H9 (cell line): ENCODE data around the gene TNIK. TPM values are rescaled to one million over a fixed set of nuclear protein-coding genes. Genes with fewer than 3 reads are reported as not detected.

Experiments
- DNase-seq: peaks from one replicate; pipeline ENCODE4 v3.0.0-alpha.2; 2017
- H2AFZ ChIP-seq: one replicate; pipeline ENCODE4 v1.6.1; 2013; ENCODE audit warnings: mild to moderate bottlenecking, low read length, control low read depth, moderate library complexity
- H2AK5ac ChIP-seq: 2 replicates; pipeline ENCODE4 v1.6.1; 2013; ENCODE audit warnings: low read length, control low read depth, mixed read lengths; ENCODE audit not compliant: insufficient read length
- H2BK120ac ChIP-seq: one replicate; pipeline ENCODE4 v1.6.1; 2013; ENCODE audit warnings: low read depth, mild to moderate bottlenecking, low read length, control low read depth, inconsistent platforms; ENCODE audit not compliant: poor library complexity, severe bottlenecking
- H2BK12ac ChIP-seq: 2 replicates; pipeline ENCODE4 v1.6.1; 2013; ENCODE audit warnings: low read length, control low read depth, mixed read lengths, low read depth; ENCODE audit not compliant: insufficient read length
- H2BK15ac ChIP-seq: 2 replicates; pipeline ENCODE4 v1.6.1; 2013; ENCODE audit warnings: low read depth, low read length, control low read depth
- H2BK20ac ChIP-seq: one replicate; pipeline ENCODE4 v1.6.1; 2013; ENCODE audit warnings: low read depth, mild to moderate bottlenecking, low read length, control low read depth, inconsistent platforms; ENCODE audit not compliant: poor library complexity, severe bottlenecking
- H2BK5ac ChIP-seq: 2 replicates; pipeline ENCODE4 v1.6.1; 2013; ENCODE audit warnings: low read length, control low read depth, mixed read lengths; ENCODE audit not compliant: insufficient read length
- H3K14ac ChIP-seq: 2 replicates; pipeline ENCODE4 v1.6.1; 2013; ENCODE audit warnings: low read length, control low read depth; ENCODE audit not compliant: insufficient read depth
- H3K18ac ChIP-seq: 2 replicates; pipeline ENCODE4 v1.6.1; 2013; ENCODE audit warnings: low read depth, mild to moderate bottlenecking, mixed read lengths, low read length, control low read depth; ENCODE audit not compliant: insufficient read length
- H3K23ac ChIP-seq: 2 replicates; pipeline ENCODE4 v1.6.1; 2013; ENCODE audit warnings: low read length, control low read depth, mixed read lengths, low read depth; ENCODE audit not compliant: insufficient read length
- H3K23me2 ChIP-seq: 2 replicates; pipeline ENCODE4 v1.6.1; 2013; ENCODE audit warnings: low read depth, mild to moderate bottlenecking, mixed read lengths, low read length, control low read depth; ENCODE audit not compliant: insufficient read length, poor library complexity, severe bottlenecking
- H3K27ac ChIP-seq: 2 replicates; pipeline ENCODE4 v1.5.1; 2013; ENCODE audit warnings: low read length, control low read depth, mixed read lengths, low read depth; ENCODE audit not compliant: insufficient read length
- H3K27me3 ChIP-seq: 2 replicates; pipeline ENCODE4 v1.6.1; 2013; ENCODE audit warnings: low read length, control low read depth, inconsistent platforms; ENCODE audit not compliant: insufficient read depth
- H3K4ac ChIP-seq: 2 replicates; pipeline ENCODE4 v1.6.1; 2013; ENCODE audit warnings: low read depth, mild to moderate bottlenecking, control low read depth, inconsistent platforms, low read length, moderate library complexity
- H3K4me1 ChIP-seq: 2 replicates; pipeline ENCODE4 v1.6.1; 2013; ENCODE audit warnings: low read length, control low read depth, inconsistent platforms; ENCODE audit not compliant: insufficient read depth
- H3K4me2 ChIP-seq: 2 replicates; pipeline ENCODE4 v1.6.1; 2013; ENCODE audit warnings: low read length, control low read depth, mixed read lengths; ENCODE audit not compliant: insufficient read length, insufficient read depth
- H3K56ac ChIP-seq: 2 replicates; pipeline ENCODE4 v1.6.1; 2013; ENCODE audit warnings: low read depth, mild to moderate bottlenecking, mixed read lengths, low read length, control low read depth; ENCODE audit not compliant: insufficient read length
- H3K79me1 ChIP-seq: 2 replicates; pipeline ENCODE4 v1.6.1; 2013; ENCODE audit warnings: low read depth, mild to moderate bottlenecking, moderate library complexity, low read length, control low read depth, inconsistent platforms; ENCODE audit not compliant: insufficient read depth, poor library complexity, severe bottlenecking
- H3K79me2 ChIP-seq: 2 replicates; pipeline ENCODE4 v1.6.1; 2013; ENCODE audit warnings: low read length, control low read depth, inconsistent platforms; ENCODE audit not compliant: insufficient read depth
- H3K9ac ChIP-seq: 2 replicates; pipeline ENCODE4 v1.6.1; 2013; ENCODE audit warnings: low read length, control low read depth, mixed read lengths; ENCODE audit not compliant: insufficient read length; ENCODE audit errors: extremely low read depth
- H3K9me3 ChIP-seq: one replicate; pipeline ENCODE4 v1.6.1; 2013; ENCODE audit warnings: low read depth, low read length, inconsistent platforms; ENCODE audit not compliant: control insufficient read depth
- H3T11ph ChIP-seq: one replicate; pipeline ENCODE4 v1.6.1; 2013; ENCODE audit warnings: mild to moderate bottlenecking, low read length, control low read depth, inconsistent platforms
- H4K20me1 ChIP-seq: one replicate; pipeline ENCODE4 v1.6.1; 2013; ENCODE audit not compliant: control insufficient read depth, insufficient read length, insufficient read depth
- H4K5ac ChIP-seq: 2 replicates; pipeline ENCODE4 v1.6.1; 2013; ENCODE audit warnings: low read depth, mild to moderate bottlenecking, mixed read lengths, low read length, control low read depth; ENCODE audit not compliant: insufficient read length
- H4K8ac ChIP-seq: replicated peaks from 2 replicates; pipeline ENCODE4 v1.6.1; 2013; ENCODE audit warnings: low read length, control low read depth, mixed read lengths, low read depth; ENCODE audit not compliant: insufficient read length
- H4K91ac ChIP-seq: 2 replicates; pipeline ENCODE4 v1.6.1; 2013; ENCODE audit warnings: low read depth, mild to moderate bottlenecking, moderate library complexity, mixed read lengths, low read length, control low read depth; ENCODE audit not compliant: insufficient read length
- H3K27ac Mint-ChIP-seq, 3 experiments: 2 replicates in 2 of 3; 3 replicates in 1 of 3; pipeline ENCODE4 v1.8.0; 2020 to 2021; ENCODE audit warnings: mixed read lengths in 3 of 3, mild to moderate bottlenecking in 1 of 3, moderate library complexity in 1 of 3
- H3K27me3 Mint-ChIP-seq: 2 replicates; pipeline ENCODE4 v1.8.0; 2021; ENCODE audit warnings: low read depth, mild to moderate bottlenecking, moderate library complexity, mixed read lengths
- H3K36me3 Mint-ChIP-seq, 3 experiments: 2 replicates in 2 of 3; 3 replicates in 1 of 3; pipeline ENCODE4 v1.8.0; 2020 to 2021; ENCODE audit warnings: low read depth in 3 of 3, mixed read lengths in 3 of 3; ENCODE audit not compliant: insufficient read depth in 1 of 3
- H3K4me1 Mint-ChIP-seq, 2 experiments: 2 replicates each; pipeline ENCODE4 v1.8.0; 2020; ENCODE audit warnings: mixed read lengths in 2 of 2
- H3K4me3 Mint-ChIP-seq, 2 experiments: 2 replicates in 1 of 2; 3 replicates in 1 of 2; pipeline ENCODE4 v1.8.0; 2020 to 2021; ENCODE audit warnings: mild to moderate bottlenecking in 2 of 2, mixed read lengths in 2 of 2, moderate library complexity in 1 of 2
- H3K9me3 Mint-ChIP-seq, 2 experiments: 2 replicates in 1 of 2; 3 replicates in 1 of 2; pipeline ENCODE4 v1.8.0; 2020; ENCODE audit warnings: mild to moderate bottlenecking in 2 of 2, mixed read lengths in 2 of 2, moderate library complexity in 1 of 2
- WGBS: extraction: QIAGEN DNeasy Blood & Tissue Kit; methylation state at CpG from one replicate; pipeline ENCODE4 v1.1.7; 2013; ENCODE audit warnings: missing lambda C conversion rate, low lambda C conversion rate, mixed read lengths; ENCODE audit not compliant: insufficient read length; ENCODE audit errors: extremely low coverage; 5-methylcytosine and 5-hydroxymethylcytosine counted together
- total RNA-seq: library from RNA; stranded (reverse); gene quantifications from 2 replicates; pipeline ENCODE4 v1.2.1, GENCODE V29; 2021
- TF ChIP-seq, protein P1 (sequence below): fragments of 200-600 bp; sonication (generic); conservative IDR thresholded peaks from 3 replicates; pipeline ENCODE4 v1.8.0; 2021; ENCODE audit warnings: antibody characterized with exemption, mild to moderate bottlenecking

The TNIK gene
- total RNA-seq, 1 experiment from 2014 or later = 15.9 TPM

DNA sequence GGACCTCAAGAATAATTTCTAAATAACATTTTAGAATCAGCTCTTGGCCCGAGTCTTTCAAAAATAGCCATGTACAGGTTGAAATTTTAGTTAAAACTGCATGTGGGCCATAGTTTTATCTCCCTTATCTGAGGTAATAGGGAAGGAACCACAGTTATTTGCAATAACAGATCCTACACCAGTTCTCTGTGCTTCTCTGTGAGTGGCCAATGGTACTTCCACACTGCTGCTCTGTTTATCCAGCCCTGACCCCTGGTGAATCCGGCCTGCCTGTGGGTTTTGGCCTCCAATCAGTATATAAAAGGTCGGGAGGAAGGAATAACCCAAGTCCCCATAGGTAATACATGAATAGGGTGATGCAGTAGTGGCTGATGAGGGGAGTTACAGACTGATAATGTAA is 48.0 kb upstream of the TNIK start:
- Histone ChIP-seq H3K56ac (no peak overlapping the region), H4K8ac (no peak overlapping the region), H3K14ac (no peak overlapping the region), H3K18ac (no peak overlapping the region), H4K20me1 (no peaks in the 10 kb centered on the region), H2BK15ac (no peak overlapping the region), H2BK12ac (no peak overlapping the region), H3K79me2 (no peaks in the 10 kb centered on the region), H3K4me2 (no peak overlapping the region), H4K5ac (no peak overlapping the region), H2BK5ac (no peak overlapping the region), H3K9ac (no peak overlapping the region), H2BK120ac (no peak overlapping the region), H4K91ac (no peak overlapping the region), H2BK20ac (no peak overlapping the region), H3K23ac (no peak overlapping the region), H2AK5ac (no peak overlapping the region), H3K27me3 (no peaks in the 10 kb centered on the region), H2AFZ (no peak overlapping the region), H3K27ac (no peak overlapping the region), H3K9me3 (no peaks in the 10 kb centered on the region), H3K4me1 (no peaks in the 10 kb centered on the region), H3K4ac (no peak overlapping the region), H3T11ph (no peak overlapping the region), H3K79me1 (no peaks in the 10 kb centered on the region), H3K23me2 (no peaks in the 10 kb centered on the region)
- DNase-seq = no peak
- Mint-ChIP-seq H3K9me3 (no peaks in the 10 kb centered on the region; a peak in 1 of 5 replicates), H3K36me3 (no peaks in the 10 kb centered on the region), H3K27ac (no peak overlapping the region), H3K4me3 (no peak overlapping the region), H3K27me3 (no peaks in the 10 kb centered on the region), H3K4me1 (no peaks in the 10 kb centered on the region)
- TF ChIP-seq, protein P1, sequence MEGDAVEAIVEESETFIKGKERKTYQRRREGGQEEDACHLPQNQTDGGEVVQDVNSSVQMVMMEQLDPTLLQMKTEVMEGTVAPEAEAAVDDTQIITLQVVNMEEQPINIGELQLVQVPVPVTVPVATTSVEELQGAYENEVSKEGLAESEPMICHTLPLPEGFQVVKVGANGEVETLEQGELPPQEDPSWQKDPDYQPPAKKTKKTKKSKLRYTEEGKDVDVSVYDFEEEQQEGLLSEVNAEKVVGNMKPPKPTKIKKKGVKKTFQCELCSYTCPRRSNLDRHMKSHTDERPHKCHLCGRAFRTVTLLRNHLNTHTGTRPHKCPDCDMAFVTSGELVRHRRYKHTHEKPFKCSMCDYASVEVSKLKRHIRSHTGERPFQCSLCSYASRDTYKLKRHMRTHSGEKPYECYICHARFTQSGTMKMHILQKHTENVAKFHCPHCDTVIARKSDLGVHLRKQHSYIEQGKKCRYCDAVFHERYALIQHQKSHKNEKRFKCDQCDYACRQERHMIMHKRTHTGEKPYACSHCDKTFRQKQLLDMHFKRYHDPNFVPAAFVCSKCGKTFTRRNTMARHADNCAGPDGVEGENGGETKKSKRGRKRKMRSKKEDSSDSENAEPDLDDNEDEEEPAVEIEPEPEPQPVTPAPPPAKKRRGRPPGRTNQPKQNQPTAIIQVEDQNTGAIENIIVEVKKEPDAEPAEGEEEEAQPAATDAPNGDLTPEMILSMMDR = no peak
- no CpG with 5 or more reads among the region's 3 CpGs for WGBS
